Activated CD4-positive, alpha-beta T cell treated with anti-CD3 and anti-CD28 coated beads, Interleukin-2, amount 50 U/mL, for 48 hours (primary cell): ENCODE measurements around the gene GK2.

ENCODE experiments used
- DNase-seq, 2 experiments: peaks; one replicate each; pipeline ENCODE4 v3.0.0-alpha.2; 2020

GK2 gene

DNA sequence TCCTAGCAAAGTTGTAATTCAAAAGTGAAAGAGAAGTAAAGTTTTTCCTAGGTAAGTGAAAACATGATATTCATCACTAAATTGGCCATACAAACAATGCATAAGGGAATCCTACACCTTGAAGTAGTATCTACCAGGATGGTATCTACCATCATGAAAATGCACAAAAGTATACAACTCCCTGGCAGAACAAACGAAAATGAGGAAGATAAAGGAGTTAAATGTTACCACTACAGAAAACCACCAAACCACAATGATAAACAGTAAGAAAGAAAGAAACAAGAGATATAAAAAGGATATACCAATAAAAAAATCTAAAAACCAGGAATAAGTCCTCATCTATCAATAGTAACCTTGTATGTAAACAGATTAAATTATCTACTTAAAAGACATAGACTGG, 26.9 kb downstream of the GK2 start:
- DNase-seq = no peak

GRCh38 chr4:79370026-79370425, 38.0 kb downstream of the GK2 start:
- DNase-seq = no peak

DNA sequence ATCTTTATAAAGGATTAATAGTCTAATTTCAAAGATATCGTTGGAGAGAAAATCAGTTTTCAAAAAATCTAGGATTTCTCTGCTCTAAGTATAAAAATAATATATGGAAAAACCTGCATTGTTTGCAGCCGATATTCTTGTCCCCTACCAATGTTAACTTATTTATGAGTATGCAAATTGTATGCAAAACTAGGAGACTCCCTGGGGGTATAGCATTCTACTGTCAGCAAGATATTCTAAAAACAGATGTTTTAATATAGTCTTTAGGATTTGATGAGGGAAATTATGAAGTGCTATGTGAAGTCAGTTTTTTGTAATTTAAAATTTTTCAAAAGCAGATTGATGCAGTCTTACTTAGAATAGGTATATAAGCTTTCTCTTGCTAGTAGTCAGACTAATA, 40.9 kb downstream of the GK2 start:
- DNase-seq = no peak

GRCh38 chr4:79366422-79366821, 41.6 kb downstream of the GK2 start:
- no peak for DNase-seq

GRCh38 chr4:79364061-79364460, 44.0 kb downstream of the GK2 start:
- no peak for DNase-seq

- DNase-seq = no peak
These were observed 45.4 kb downstream of the GK2 start for GRCh38 chr4:79362626-79363025.

DNA sequence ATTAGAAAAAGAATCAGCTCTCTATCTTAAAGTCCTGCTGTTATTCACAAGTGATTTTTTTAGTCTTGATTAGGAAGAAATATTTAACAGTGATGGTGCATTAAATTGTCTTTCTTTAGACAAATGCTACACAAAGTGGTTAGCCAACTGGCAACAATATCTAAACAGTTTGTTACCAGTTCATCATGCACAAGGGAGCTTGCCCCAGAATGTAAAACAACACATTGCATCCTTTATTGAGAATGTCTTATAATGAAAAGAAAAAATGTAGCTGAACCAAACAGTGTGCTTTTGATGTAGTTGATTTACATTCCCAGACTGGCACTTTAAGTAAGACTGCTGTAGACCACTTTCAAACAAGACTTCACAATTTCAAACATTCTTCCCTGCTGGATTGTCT, 48.0 kb downstream of the GK2 start:
- no peak for DNase-seq

- DNase-seq = no peak
These were observed 49.6 kb downstream of the GK2 start for GRCh38 chr4:79358438-79358837.

DNA sequence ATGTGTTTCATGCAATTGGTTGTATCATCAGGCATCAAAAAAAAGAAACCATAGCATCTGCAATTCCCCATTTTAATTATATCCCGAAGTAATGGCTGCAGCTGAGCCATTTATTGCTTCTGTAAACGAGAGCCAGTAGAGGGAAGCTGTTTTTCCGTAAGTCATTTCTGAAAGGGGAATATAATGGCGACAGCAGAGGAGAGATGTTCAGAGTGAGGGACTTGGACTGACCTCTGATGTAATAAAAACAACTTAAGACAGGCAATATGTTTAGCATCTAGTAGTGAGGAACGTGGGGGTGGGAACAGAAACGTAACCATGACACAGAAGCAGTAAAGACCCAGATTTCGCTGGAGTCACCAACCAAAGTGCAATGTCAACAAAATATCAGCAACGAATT, 50.7 kb downstream of the GK2 start:
- DNase-seq = no peak
